RWPE1 (cell line): ENCODE data around the gene ZDHHC3.

Experiments
- CTCF ChIA-PET: fragments of 350-600 bp; sonication (Branson Sonifier 250); formaldehyde crosslinking; extraction: SDS; loops from one replicate; lab custom pipeline; 2021; lab: Yijun Ruan, JAX
- POLR2A ChIA-PET: fragments of 400-600 bp; formaldehyde crosslinking; extraction: SDS; loops from one replicate; lab custom pipeline; 2020; ENCODE audit warnings: antibody characterized with exemption; ENCODE audit not compliant: low non-redundant PET; lab: Yijun Ruan, JAX
- DNase-seq: peaks from one replicate; pipeline ENCODE4 v3.0.0; 2012; ENCODE audit warnings: low spot score
- H3K27ac ChIP-seq: fragments of 450-650 bp; 2 replicates; pipeline ENCODE4 v1.5.1; 2017
- CTCF ChIP-seq: fragments of 450-650 bp; conservative IDR thresholded peaks from 2 replicates; pipeline ENCODE4 v1.5.1; 2017; ENCODE audit warnings: low read depth, mild to moderate bottlenecking

The ZDHHC3 gene

GRCh38 chr3:45016916-45017315 is 40.9 kb upstream of the ZDHHC3 start:
- DNase-seq = no peak
- CTCF ChIA-PET = no interaction called here
- POLR2A ChIA-PET = no interaction called here
- no peak overlapping the region for H3K27ac ChIP-seq
- no peak for TF ChIP-seq CTCF

GRCh38 chr3:45012577-45012976 is 36.6 kb upstream of the ZDHHC3 start:
- CTCF ChIA-PET = no interaction called here
- H3K27ac ChIP-seq = peak overlapping the region; percentile 52
- POLR2A ChIA-PET = no interaction called here
- no peak for TF ChIP-seq CTCF
- DNase-seq = no peak

GRCh38 chr3:45011756-45012508 is 36.0 kb upstream of the ZDHHC3 start:
- peak overlapping the region; percentile 52 for H3K27ac ChIP-seq
- ChIA-PET POLR2A (no interaction called here), CTCF (no interaction called here)
- no peak for DNase-seq
- no peak for TF ChIP-seq CTCF

- CTCF ChIA-PET = interaction anchor here (0.5 to 0.8 kb wide), 2 partner anchors 10 to 47 kb away, joined by 3 read pairs; no protein-coding TSS in a partner anchor
- TF ChIP-seq CTCF = no peak
- POLR2A ChIA-PET = interaction anchor here (0.7 kb wide), 1 partner anchor 34 kb away, joined by 3 read pairs; no protein-coding TSS in a partner anchor
- DNase-seq = no peak
- peak overlapping the region; percentile 25; the same call in 1 of the 2 replicates for H3K27ac ChIP-seq
Measured at GRCh38 chr3:45010811-45011333, 34.9 kb upstream of the ZDHHC3 start.

GRCh38 chr3:45009868-45010267 is 33.9 kb upstream of the ZDHHC3 start:
- H3K27ac ChIP-seq = no peak overlapping the region
- DNase-seq = no peak
- ChIA-PET CTCF (no interaction called here), POLR2A (no interaction called here)
- no peak for TF ChIP-seq CTCF

- no peak for TF ChIP-seq CTCF
- CTCF ChIA-PET = no interaction called here
- POLR2A ChIA-PET = no interaction called here
Measured at GRCh38 chr3:45008117-45008516, 32.1 kb upstream of the ZDHHC3 start.

More at GRCh38 chr3:45008117-45008516, 32.1 kb upstream of the ZDHHC3 start:
- no peak overlapping the region for H3K27ac ChIP-seq
- DNase-seq = no peak
